Measurements from ENCODE around the gene IKZF4.

DNA sequence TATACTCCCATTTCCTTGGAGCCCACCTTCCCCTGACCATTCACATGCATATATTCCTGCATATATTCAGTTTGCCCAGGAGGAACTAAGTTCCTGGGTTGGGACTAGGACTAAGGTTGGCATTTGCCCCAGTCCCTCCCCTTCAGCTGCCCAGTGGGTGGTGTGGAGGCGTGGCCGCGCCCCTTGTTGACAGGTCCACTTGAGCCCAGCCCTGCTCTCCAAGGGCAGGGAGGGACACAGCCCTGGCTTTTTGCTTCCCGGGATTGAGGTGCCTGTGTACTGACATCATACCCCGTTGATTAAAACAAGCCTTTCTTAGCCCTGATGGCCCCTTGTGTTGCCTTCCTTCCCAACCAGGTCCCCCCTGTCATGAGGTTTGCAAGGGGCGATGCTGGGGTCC lies 66.4 kb downstream of the IKZF4 start:
- TF ChIP-seq, protein P1, sequence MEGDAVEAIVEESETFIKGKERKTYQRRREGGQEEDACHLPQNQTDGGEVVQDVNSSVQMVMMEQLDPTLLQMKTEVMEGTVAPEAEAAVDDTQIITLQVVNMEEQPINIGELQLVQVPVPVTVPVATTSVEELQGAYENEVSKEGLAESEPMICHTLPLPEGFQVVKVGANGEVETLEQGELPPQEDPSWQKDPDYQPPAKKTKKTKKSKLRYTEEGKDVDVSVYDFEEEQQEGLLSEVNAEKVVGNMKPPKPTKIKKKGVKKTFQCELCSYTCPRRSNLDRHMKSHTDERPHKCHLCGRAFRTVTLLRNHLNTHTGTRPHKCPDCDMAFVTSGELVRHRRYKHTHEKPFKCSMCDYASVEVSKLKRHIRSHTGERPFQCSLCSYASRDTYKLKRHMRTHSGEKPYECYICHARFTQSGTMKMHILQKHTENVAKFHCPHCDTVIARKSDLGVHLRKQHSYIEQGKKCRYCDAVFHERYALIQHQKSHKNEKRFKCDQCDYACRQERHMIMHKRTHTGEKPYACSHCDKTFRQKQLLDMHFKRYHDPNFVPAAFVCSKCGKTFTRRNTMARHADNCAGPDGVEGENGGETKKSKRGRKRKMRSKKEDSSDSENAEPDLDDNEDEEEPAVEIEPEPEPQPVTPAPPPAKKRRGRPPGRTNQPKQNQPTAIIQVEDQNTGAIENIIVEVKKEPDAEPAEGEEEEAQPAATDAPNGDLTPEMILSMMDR (conservative IDR thresholded peaks at IDR 0.05; ENCODE audit: low read length), result no peak
- TF ChIP-seq EZH2phosphoT487 (IDR thresholded peaks at IDR 0.05; ENCODE audit: borderline replicate concordance, low read depth, low read length), result no peak
